Neural cell (in vitro differentiated cells): ENCODE data around the gene KRTAP20-3. TPM values are rescaled to one million over a fixed set of nuclear protein-coding genes. Genes with fewer than 3 reads are reported as not detected.

Source experiments
- H2AFZ ChIP-seq: fragments of 200-600, 300-800 bp; sonication (generic), shearing (Covaris generic); 2 replicates; pipeline ENCODE4 v1.6.0; 2014; ENCODE audit warnings: low read depth, mild to moderate bottlenecking, antibody characterized with exemption, low read length, moderate library complexity
- H3F3A ChIP-seq: fragments of 200-600 bp; shearing (Covaris generic); 2 replicates; pipeline ENCODE4 v1.6.1; 2016; ENCODE audit warnings: mild to moderate bottlenecking, moderate library complexity, mixed read lengths, antibody characterized with exemption, low read length; ENCODE audit not compliant: insufficient read depth, poor library complexity, severe bottlenecking
- H3K27ac ChIP-seq: fragments of 200-600, 300-800 bp; sonication (generic), shearing (Covaris generic); 2 replicates; pipeline ENCODE4 v1.5.1; 2014; ENCODE audit warnings: mild to moderate bottlenecking, low read length, moderate library complexity
- H3K27me3 ChIP-seq: fragments of 300-800, 200-600 bp; sonication (generic), shearing (Covaris generic); 2 replicates; pipeline ENCODE4 v1.6.0; 2014; ENCODE audit warnings: mild to moderate bottlenecking, low read depth, low read length, moderate library complexity; ENCODE audit not compliant: insufficient read depth
- H3K36me3 ChIP-seq: fragments of 300-800, 200-600 bp; sonication (generic), shearing (Covaris generic); 2 replicates; pipeline ENCODE4 v1.5.1; 2014; ENCODE audit warnings: mild to moderate bottlenecking, antibody characterized with exemption, low read length, moderate library complexity; ENCODE audit not compliant: insufficient read depth
- H3K4me2 ChIP-seq: fragments of 300-800, 200-600 bp; sonication (generic), shearing (Covaris generic); 2 replicates; pipeline ENCODE4 v1.6.0; 2014; ENCODE audit warnings: mild to moderate bottlenecking, low read length
- H3K4me3 ChIP-seq: fragments of 300-800, 200-600 bp; sonication (generic), shearing (Covaris generic); 2 replicates; pipeline ENCODE4 v1.5.1; 2014; ENCODE audit warnings: mild to moderate bottlenecking, low read length, moderate library complexity
- H3K79me2 ChIP-seq: fragments of 200-600 bp; shearing (Covaris generic); replicated peaks from 2 replicates; pipeline ENCODE4 v1.6.0; 2014; ENCODE audit warnings: mild to moderate bottlenecking, low read length, moderate library complexity; ENCODE audit not compliant: insufficient read depth
- H3K9ac ChIP-seq: fragments of 300-800, 200-600 bp; sonication (generic), shearing (Covaris generic); 2 replicates; pipeline ENCODE4 v1.6.1; 2016; ENCODE audit warnings: mild to moderate bottlenecking, low read length, mixed read lengths
- H3K9me2 ChIP-seq: fragments of 200-600 bp; shearing (Covaris generic); 2 replicates; pipeline ENCODE4 v1.6.1; 2016; ENCODE audit warnings: mild to moderate bottlenecking, low read length, mixed read lengths; ENCODE audit not compliant: insufficient read depth
- H3K9me3 ChIP-seq: fragments of 200-600, 300-800 bp; sonication (generic), shearing (Covaris generic); 2 replicates; pipeline ENCODE4 v1.6.1; 2016; ENCODE audit warnings: mild to moderate bottlenecking, mixed run types, low read length, moderate library complexity, mixed read lengths
- H4K20me1 ChIP-seq: fragments of 200-600 bp; shearing (Covaris generic); 2 replicates; pipeline ENCODE4 v1.6.1; 2016; ENCODE audit warnings: mild to moderate bottlenecking, mixed run types; ENCODE audit not compliant: insufficient read depth
- CTCF ChIP-seq: fragments of 450-650 bp; IDR thresholded peaks from 2 replicates; pipeline ENCODE4 v1.5.1; 2014; ENCODE audit warnings: antibody characterized with exemption, mild to moderate bottlenecking, moderate library complexity; ENCODE audit not compliant: poor library complexity, severe bottlenecking
- EP300 ChIP-seq: fragments of 450-650 bp; conservative IDR thresholded peaks from 2 replicates; pipeline ENCODE4 v1.6.1; 2014; ENCODE audit warnings: antibody characterized with exemption, mild to moderate bottlenecking, moderate library complexity; ENCODE audit not compliant: poor library complexity, severe bottlenecking
- EZH2 ChIP-seq: fragments of 200-600, 300-800 bp; shearing (Covaris generic), sonication (generic); IDR thresholded peaks from 2 replicates; pipeline ENCODE4 v1.6.1; 2014; ENCODE audit warnings: antibody characterized with exemption, low read length, borderline replicate concordance, mild to moderate bottlenecking; ENCODE audit not compliant: insufficient read depth, poor library complexity, severe bottlenecking
- MXI1 ChIP-seq: fragments of 450-650 bp; conservative IDR thresholded peaks from 2 replicates; pipeline ENCODE4 v1.6.1; 2014; ENCODE audit warnings: antibody characterized with exemption, mild to moderate bottlenecking; ENCODE audit not compliant: poor library complexity, severe bottlenecking
- POLR2AphosphoS5 ChIP-seq: IDR thresholded peaks from 2 replicates; pipeline ENCODE4 v1.6.1; 2012
- RAD21 ChIP-seq: fragments of 450-650 bp; conservative IDR thresholded peaks from 2 replicates; pipeline ENCODE4 v1.6.1; 2014; ENCODE audit warnings: antibody characterized with exemption, mild to moderate bottlenecking, moderate library complexity
- REST ChIP-seq: IDR thresholded peaks from 2 replicates; pipeline ENCODE4 v1.6.1; 2012; ENCODE audit warnings: borderline replicate concordance
- SMC3 ChIP-seq: fragments of 450-650 bp; conservative IDR thresholded peaks from 2 replicates; pipeline ENCODE4 v1.6.1; 2014; ENCODE audit warnings: antibody characterized with exemption, mild to moderate bottlenecking, moderate library complexity; ENCODE audit not compliant: poor library complexity
- TAF1 ChIP-seq: IDR thresholded peaks from 2 replicates; pipeline ENCODE4 v1.6.1; 2012; ENCODE audit warnings: low read depth
- polyA minus RNA-seq: library from RNA; depleted of rRNA, polyadenylated mRNA; stranded (reverse); fragments of >200 nt; gene quantifications from 2 replicates; pipeline ENCODE4 v1.2.3, GENCODE V29; 2014
- polyA plus RNA-seq: library from polyadenylated mRNA; depleted of rRNA; stranded (reverse); fragments of >200 nt; gene quantifications from 2 replicates; pipeline ENCODE4 v1.2.3, GENCODE V29; 2014

Gene KRTAP20-3
- not detected in 2 replicates for polyA plus RNA-seq
- polyA minus RNA-seq, result not detected in 2 replicates

DNA sequence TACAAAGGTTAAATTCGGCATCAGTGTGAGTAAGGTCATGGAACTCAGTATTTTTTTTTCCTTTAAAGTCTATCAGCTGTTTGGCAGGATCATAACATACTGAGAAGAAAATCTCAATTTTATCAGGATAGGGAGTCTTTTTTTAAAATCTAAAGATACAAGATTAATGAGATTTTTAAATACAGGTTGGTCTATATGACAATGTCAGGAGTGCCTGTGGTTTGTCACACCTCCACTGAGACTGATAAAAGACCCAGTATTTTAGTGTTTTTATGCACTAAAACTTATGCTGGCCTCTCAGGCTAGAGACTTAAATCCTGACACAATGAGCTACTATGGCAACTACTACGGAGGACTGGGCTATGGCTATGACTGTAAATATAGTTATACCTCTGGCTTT lies at the start of gene KRTAP20-3:
Gene KRTAP20-3 (plus strand): TSS at position 301 of the 400 bp plus-strand sequence.
- Histone ChIP-seq H3K27me3 (no peaks in the 10 kb centered on the region), H3K4me3 (no peak within 1 kb of the TSS), H3F3A (no peaks in the 10 kb centered on the region), H3K9ac (no peak within 1 kb of the TSS), H2AFZ (no peak within 1 kb of the TSS), H3K4me2 (no peak within 1 kb of the TSS), H4K20me1 (no peaks in the 10 kb centered on the region), H3K9me3 (no peaks in the 10 kb centered on the region), H3K36me3 (no peaks in the 10 kb centered on the region), H3K27ac (no peak within 1 kb of the TSS), H3K9me2 (no peaks in the 10 kb centered on the region), H3K79me2 (no peaks in the 10 kb centered on the region)
- TF ChIP-seq CTCF (no peak), POLR2AphosphoS5 (no peak), RAD21 (no peak), TAF1 (no peak), MXI1 (no peak), REST (no peak)

DNA sequence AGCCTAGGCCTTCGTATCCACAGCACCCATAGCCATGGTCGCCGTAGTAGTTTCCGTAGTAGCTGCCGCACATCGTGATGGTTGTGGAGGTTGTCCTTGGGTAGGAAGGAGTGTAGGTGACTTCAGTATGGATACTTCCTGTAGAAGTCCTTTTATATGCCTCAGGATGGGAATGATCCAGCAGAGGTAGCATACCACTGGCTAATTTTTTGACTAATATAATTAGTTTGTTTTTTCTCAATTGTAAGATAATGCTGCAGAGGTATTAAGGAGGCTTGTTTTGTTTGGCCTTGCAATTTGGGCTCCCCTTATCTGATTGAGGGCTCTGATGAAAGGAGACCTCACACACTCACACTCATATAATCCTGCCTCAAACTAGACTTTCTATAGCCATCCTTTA lies 43.9 kb upstream of the KRTAP20-3 start, which contains the start of gene KRTAP6-2:
Gene KRTAP6-2 (minus strand): TSS at position 101 of the 400 bp plus-strand sequence. CDS start 28 bp downstream, at position 73.
- H3K79me2 ChIP-seq, result no peaks in the 10 kb centered on the region
- no peak within 1 kb of the TSS for H3K9ac ChIP-seq
- no peaks in the 10 kb centered on the region for H3K9me2 ChIP-seq
- TF ChIP-seq REST (no peak), RAD21 (no peak), CTCF (no peak), MXI1 (no peak), TAF1 (no peak), EZH2 (no peak), POLR2AphosphoS5 (no peak), SMC3 (no peak), EP300 (no peak)
- no peaks in the 10 kb centered on the region for H3K9me3 ChIP-seq
- H3F3A ChIP-seq, result no peaks in the 10 kb centered on the region
- no peak within 1 kb of the TSS for H3K27ac ChIP-seq
- no peaks in the 10 kb centered on the region for H3K27me3 ChIP-seq
- no peak within 1 kb of the TSS for H3K4me2 ChIP-seq
- no peaks in the 10 kb centered on the region for H4K20me1 ChIP-seq
- no peak within 1 kb of the TSS for H3K4me3 ChIP-seq
- H2AFZ ChIP-seq, result no peak within 1 kb of the TSS
- no peaks in the 10 kb centered on the region for H3K36me3 ChIP-seq
